Measurements from ENCODE around the gene IL7R. TPM values are rescaled to one million over a fixed set of nuclear protein-coding genes. Genes with fewer than 3 reads are reported as not detected.
A peak's percentile ranks its signal among the peaks of the same experiment; 100 is the strongest.

IL7R gene
- total and polyA plus RNA-seq, 2 of the 4 experiments (the other 2 are of a cell fraction), result 40.7 to 71.7 TPM

- no peak overlapping the region for H3K18ac ChIP-seq (ENCODE audit: low read depth, low read length)
- DNase-seq, result no peak
- peak overlapping the region; percentile 25; the same call in 1 of the 2 replicates for H2BK120ac ChIP-seq (ENCODE audit: low read depth, low read length)
- H3K4me3 ChIP-seq (ENCODE audit: insufficient read depth, low read depth, low read length), result no peak overlapping the region
- intact Hi-C loops (cut with micrococcal nuclease), result no loop called here
- no peaks in the 10 kb centered on the region for H3K27me3 ChIP-seq (ENCODE audit: control insufficient read depth, insufficient read depth, low read length)
- no peak overlapping the region for H2AK9ac ChIP-seq (replicated peaks; ENCODE audit: low read depth, low read length, poor library complexity)
- H2BK15ac ChIP-seq (ENCODE audit: low read depth, low read length), result no peak overlapping the region
- H3K79me1 ChIP-seq (ENCODE audit: low read depth in 1 of 2, low read length in 2 of 2), result peaks cover 0 to 7% of the 10 kb centered on the region in 2 experiments; a peak in 3 of 4 replicates
- H3K56ac ChIP-seq (ENCODE audit: extremely low read depth, insufficient read depth, low read length), result no peak overlapping the region
- no TSS peak for BruUV-seq (replicated peaks)
- POLR2A ChIA-PET (ENCODE audit: unreplicated experiment), result interaction anchor here (0.5 to 0.6 kb wide), 2 partner anchors 73 to 1023 kb away, joined by 3 read pairs; no protein-coding TSS in a partner anchor
- no peak overlapping the region for H2AFZ ChIP-seq (replicated peaks; ENCODE audit: low read length, poor library complexity)
- no peaks in the 10 kb centered on the region for H3K9me3 ChIP-seq (ENCODE audit: control insufficient read depth, insufficient read depth, low read length)
- H3K9me1 ChIP-seq (ENCODE audit: insufficient read depth, low read length), result peaks cover under 1% of the 10 kb centered on the region; the same call in 1 of the 2 replicates
- in situ Hi-C loops (cut with MboI; ENCODE audit: low sequenced_read_pairs), result no loop called here
- H3K4ac ChIP-seq (ENCODE audit: low read depth, low read length), result no peak overlapping the region
- CTCF ChIA-PET, result interaction anchor here (0.6 kb wide), 1 partner anchor 200 kb away, joined by 4 read pairs; no protein-coding TSS in a partner anchor
- no peak overlapping the region for H3K27ac ChIP-seq (ENCODE audit: insufficient read depth, low read length)
- no peak overlapping the region for H2BK5ac ChIP-seq (ENCODE audit: low read depth, low read length, poor library complexity, severe bottlenecking)
- H3K23ac ChIP-seq (ENCODE audit: low read depth, low read length), result no peak overlapping the region
- no peak overlapping the region for H3K4me2 ChIP-seq (ENCODE audit: low read depth, low read length)
- no peak for TF ChIP-seq RCOR1 (IDR thresholded peaks at IDR 0.05; ENCODE audit: insufficient replicate concordance, low read length)
- no peak for TF ChIP-seq USF2 (IDR thresholded peaks at IDR 0.05; ENCODE audit: low read depth, low read length)
- TF ChIP-seq FOS (IDR thresholded peaks at IDR 0.05; ENCODE audit: low read depth, low read length), result no peak
- TF ChIP-seq RFX5 (IDR thresholded peaks at IDR 0.05; ENCODE audit: low read depth, low read length), result no peak
- TF ChIP-seq CHD1 (IDR thresholded peaks at IDR 0.05; ENCODE audit: low read depth, low read length), result no peak
- no peak for TF ChIP-seq ELK1 (IDR thresholded peaks at IDR 0.05; ENCODE audit: borderline replicate concordance, low read depth, low read length)
- TF ChIP-seq CTCF (conservative IDR thresholded peaks at IDR 0.05; ENCODE audit: low read depth, low read length), result no peak
- TF ChIP-seq MAZ (IDR thresholded peaks at IDR 0.05; ENCODE audit: borderline replicate concordance, low read depth, low read length), result no peak
- TF ChIP-seq MAFK (IDR thresholded peaks at IDR 0.05; ENCODE audit: low read depth, low read length), result no peak
- H4K8ac ChIP-seq (ENCODE audit: low read depth in 2 of 2, low read length in 2 of 2), result no peak overlapping the region
- H3K36me3 ChIP-seq (ENCODE audit: control insufficient read depth, insufficient read depth, low read length), result no peaks in the 10 kb centered on the region
- peak overlapping the region; percentile 17; the same call in 1 of the 2 replicates for H4K91ac ChIP-seq (ENCODE audit: insufficient read depth, low read depth, low read length)
- H3K14ac ChIP-seq (replicated peaks; ENCODE audit: low read depth, low read length), result no peak overlapping the region
- no peaks in the 10 kb centered on the region for H4K20me1 ChIP-seq (ENCODE audit: insufficient read depth, low read length)
- WGBS, 2 experiments (ENCODE audit: extremely low coverage in 2 of 2, insufficient read length in 1 of 2), result no CpG with 5 or more reads among the region's 1 CpG
- no peak for ATAC-seq (ENCODE audit: low read depth)
- no peak overlapping the region for H3K9ac ChIP-seq (ENCODE audit: low read depth, low read length)
- H2BK20ac ChIP-seq (ENCODE audit: low read depth, low read length), result no peak overlapping the region
- dilution Hi-C loops (cut with HindIII; ENCODE audit: low sequenced_read_pairs, unreplicated experiment), result no loop called here
- H4K5ac ChIP-seq (ENCODE audit: low read depth, low read length), result peak overlapping the region; percentile 18; the same call in 1 of the 2 replicates
- peak overlapping the region; percentile 2; the same call in 1 of the 2 replicates for H2AK5ac ChIP-seq (ENCODE audit: low read depth, low read length)
- H3K4me1 ChIP-seq (ENCODE audit: control insufficient read depth, insufficient read depth, low read length), result peaks cover 5% of the 10 kb centered on the region
Observed at GRCh38 chr5:35854248-35854647, 2.4 kb upstream of the IL7R start.
